RWPE1 (cell line): ENCODE results near the gene CTRB1.

ENCODE experiments used
- CTCF ChIA-PET: fragments of 350-600 bp; sonication (Branson Sonifier 250); formaldehyde crosslinking; extraction: SDS; loops from one replicate; lab custom pipeline; 2021; lab: Yijun Ruan, JAX
- POLR2A ChIA-PET: fragments of 400-600 bp; formaldehyde crosslinking; extraction: SDS; loops from one replicate; lab custom pipeline; 2020; ENCODE audit warnings: antibody characterized with exemption; ENCODE audit not compliant: low non-redundant PET; lab: Yijun Ruan, JAX
- DNase-seq: peaks from one replicate; pipeline ENCODE4 v3.0.0; 2012; ENCODE audit warnings: low spot score
- H3K27ac ChIP-seq: fragments of 450-650 bp; 2 replicates; pipeline ENCODE4 v1.5.1; 2017
- TF ChIP-seq, protein P1 (sequence below): fragments of 450-650 bp; conservative IDR thresholded peaks from 2 replicates; pipeline ENCODE4 v1.5.1; 2017; ENCODE audit warnings: low read depth, mild to moderate bottlenecking

The CTRB1 gene

GRCh38 chr16:75229172-75230031 lies 10.6 kb downstream of the CTRB1 start:
- H3K27ac ChIP-seq, result peak overlapping the region; percentile 49
- TF ChIP-seq, protein P1, sequence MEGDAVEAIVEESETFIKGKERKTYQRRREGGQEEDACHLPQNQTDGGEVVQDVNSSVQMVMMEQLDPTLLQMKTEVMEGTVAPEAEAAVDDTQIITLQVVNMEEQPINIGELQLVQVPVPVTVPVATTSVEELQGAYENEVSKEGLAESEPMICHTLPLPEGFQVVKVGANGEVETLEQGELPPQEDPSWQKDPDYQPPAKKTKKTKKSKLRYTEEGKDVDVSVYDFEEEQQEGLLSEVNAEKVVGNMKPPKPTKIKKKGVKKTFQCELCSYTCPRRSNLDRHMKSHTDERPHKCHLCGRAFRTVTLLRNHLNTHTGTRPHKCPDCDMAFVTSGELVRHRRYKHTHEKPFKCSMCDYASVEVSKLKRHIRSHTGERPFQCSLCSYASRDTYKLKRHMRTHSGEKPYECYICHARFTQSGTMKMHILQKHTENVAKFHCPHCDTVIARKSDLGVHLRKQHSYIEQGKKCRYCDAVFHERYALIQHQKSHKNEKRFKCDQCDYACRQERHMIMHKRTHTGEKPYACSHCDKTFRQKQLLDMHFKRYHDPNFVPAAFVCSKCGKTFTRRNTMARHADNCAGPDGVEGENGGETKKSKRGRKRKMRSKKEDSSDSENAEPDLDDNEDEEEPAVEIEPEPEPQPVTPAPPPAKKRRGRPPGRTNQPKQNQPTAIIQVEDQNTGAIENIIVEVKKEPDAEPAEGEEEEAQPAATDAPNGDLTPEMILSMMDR, result no peak
- DNase-seq, result no peak
- ChIA-PET CTCF (interaction anchor here (0.7 kb wide), 1 partner anchor 21 kb away, joined by 4 read pairs; no protein-coding TSS in a partner anchor), POLR2A (interaction anchor here (0.7 kb wide), 1 partner anchor 21 kb away, joined by 3 read pairs; no protein-coding TSS in a partner anchor)

DNA sequence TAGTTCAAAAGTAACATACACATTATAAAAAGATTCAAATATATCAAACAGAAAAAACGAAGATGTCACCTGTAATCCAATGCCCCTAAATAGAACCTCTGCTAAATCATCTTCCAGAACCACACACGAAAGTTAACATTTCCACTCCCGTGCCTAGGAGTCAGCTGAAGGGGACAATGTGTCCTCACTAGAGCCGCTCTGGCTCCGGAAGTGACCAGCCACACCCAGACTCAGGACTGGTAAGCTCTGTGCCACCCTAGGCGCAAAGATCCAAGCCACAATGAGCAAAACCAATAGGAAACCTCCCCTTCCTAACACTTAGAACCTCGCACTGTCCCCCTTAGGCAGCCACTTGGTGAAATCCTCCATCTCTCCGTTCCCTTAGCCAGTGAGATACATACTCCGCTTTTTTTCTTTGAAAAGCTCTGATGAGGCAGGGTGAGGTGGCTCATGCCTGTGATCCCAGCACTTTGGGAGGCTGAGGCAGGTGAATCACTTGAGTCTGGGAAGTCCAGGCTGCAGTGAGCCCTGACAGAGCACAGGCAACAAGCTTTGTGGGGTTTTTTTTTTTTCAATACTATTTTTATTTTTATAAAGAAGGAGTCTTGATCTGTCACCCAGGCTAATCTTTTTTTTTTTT lies 11.8 kb downstream of the CTRB1 start:
- no peak for DNase-seq
- ChIA-PET POLR2A (no interaction called here), CTCF (interaction anchor here (0.7 to 1.1 kb wide), 3 partner anchors 31 to 235 kb away, joined by 3 to 4 read pairs (median 4); no protein-coding TSS in a partner anchor)
- peak overlapping the region; percentile 34 for H3K27ac ChIP-seq
- TF ChIP-seq, protein P1, result no peak

DNA sequence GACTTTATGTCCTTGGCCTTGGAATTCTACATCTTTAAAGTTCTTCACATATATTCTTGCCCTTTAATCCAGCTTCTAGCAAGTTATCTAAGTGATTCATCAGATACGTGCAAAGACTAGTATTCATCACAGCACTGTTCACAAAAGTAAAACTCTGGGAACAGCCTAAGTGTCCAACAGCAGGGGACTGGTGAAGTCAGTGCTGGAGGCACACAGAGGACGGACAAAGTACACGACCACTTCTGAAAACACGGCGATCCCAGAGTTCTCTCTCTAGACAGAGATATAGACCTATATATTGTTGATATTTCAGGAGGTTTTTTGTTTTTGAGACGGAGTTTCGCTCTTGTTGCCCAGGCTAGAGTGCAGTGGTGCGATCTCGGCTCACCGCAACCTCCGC lies 12.8 kb downstream of the CTRB1 start:
- H3K27ac ChIP-seq, result peak overlapping the region; percentile 90
- TF ChIP-seq, protein P1, result no peak
- ChIA-PET CTCF (interaction anchor here (1.1 kb wide), 1 partner anchor 32 kb away, joined by 4 read pairs; no protein-coding TSS in a partner anchor), POLR2A (no interaction called here)
- DNase-seq, result no peak

DNA sequence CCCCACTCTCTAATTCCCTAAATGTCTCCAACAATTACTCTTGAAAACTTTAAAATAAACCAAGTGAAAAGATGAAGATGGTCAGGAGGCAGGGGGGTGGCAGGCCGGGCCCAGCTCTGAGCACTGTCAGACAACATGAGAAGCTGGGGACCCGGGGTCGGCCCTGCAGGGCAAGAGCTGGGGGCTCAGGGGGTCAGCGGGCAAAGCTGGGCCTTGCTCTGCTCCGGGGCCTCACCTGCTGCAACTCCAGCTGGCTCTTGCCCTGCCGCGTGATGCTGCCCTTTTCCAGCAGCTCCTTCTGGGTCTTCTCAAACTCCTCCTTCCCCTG lies 14.8 kb downstream of the CTRB1 start:
- peak overlapping the region; percentile 90 for H3K27ac ChIP-seq
- ChIA-PET CTCF (interaction anchor here (0.6 to 1.7 kb wide), 25 partner anchors 13 to 284 kb away, joined by 3 to 16 read pairs (median 4); partner anchors contain the start of gene BCAR1), POLR2A (interaction anchor here (0.5 kb wide), 1 partner anchor 211 kb away, joined by 3 read pairs; no protein-coding TSS in a partner anchor)
- DNase-seq, result no peak
- TF ChIP-seq, protein P1, result no peak

DNA sequence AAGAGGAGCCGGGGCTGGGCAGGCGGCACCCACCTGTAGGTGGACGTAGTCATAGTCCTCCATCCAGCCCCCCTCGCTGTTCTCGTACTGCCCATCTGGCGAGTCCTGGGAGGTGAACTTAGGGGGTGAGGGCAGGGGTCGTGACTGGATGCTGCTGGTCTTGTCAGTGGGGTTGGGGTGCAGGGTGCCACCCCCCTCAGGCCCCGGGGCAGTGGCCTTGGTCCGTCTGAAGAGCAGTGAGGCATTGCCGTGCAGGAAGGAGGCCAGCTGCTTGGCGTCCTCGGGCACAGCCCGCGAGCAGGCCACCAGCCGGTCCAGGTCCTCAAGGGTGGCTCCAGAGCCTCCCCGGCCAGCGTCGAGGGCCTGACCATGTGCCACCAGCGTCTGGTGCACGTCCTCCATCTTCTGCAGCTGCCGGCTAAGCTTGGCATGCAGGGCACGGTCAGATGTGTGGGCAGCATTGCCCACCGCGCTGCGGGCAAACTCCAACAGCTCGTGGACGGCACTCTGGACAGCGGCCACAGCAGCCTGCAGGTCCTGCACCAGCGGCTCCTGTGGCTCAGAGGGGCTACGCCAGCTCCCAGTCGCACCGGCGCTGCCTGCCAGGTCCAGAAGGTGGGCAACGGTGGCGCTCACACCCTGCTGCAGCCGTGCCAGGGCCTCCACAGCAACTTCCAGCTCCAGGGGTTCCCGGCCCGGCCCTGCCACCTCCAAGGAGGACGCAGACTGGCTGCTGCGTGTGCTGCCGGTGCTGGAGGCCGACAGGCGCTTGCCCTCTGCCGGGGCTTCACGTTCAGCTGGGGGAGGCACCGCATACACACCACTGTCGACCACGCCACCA lies 16.3 kb downstream of the CTRB1 start:
- no peak for DNase-seq
- POLR2A ChIA-PET, result interaction anchor here (0.5 to 0.6 kb wide), 2 partner anchors 11 to 18 kb away, joined by 3 read pairs; no protein-coding TSS in a partner anchor

More for the DNA sequence above, 16.3 kb downstream of the CTRB1 start:
- TF ChIP-seq, protein P1, result no peak
- CTCF ChIA-PET, result interaction anchor here (0.6 to 1.5 kb wide), 9 partner anchors 10 to 371 kb away, joined by 3 to 16 read pairs (median 4); no protein-coding TSS in a partner anchor
- H3K27ac ChIP-seq, result peak overlapping the region; percentile 90
